WERI-Rb-1 (cell line): ENCODE data around the gene YIPF1.

Source experiments
- DNase-seq: peaks from one replicate; pipeline ENCODE4 v3.0.0-alpha.2; 2020
- H3K27ac ChIP-seq: fragments of 250-450 bp; sonication (Bioruptor Pico); 2 replicates; pipeline ENCODE4 v1.5.1; 2020; ENCODE audit warnings: mild to moderate bottlenecking, moderate library complexity
- H3K27me3 ChIP-seq: fragments of 250-450 bp; sonication (Bioruptor Pico); 2 replicates; pipeline ENCODE4 v1.5.1; 2021; ENCODE audit warnings: mild to moderate bottlenecking, low read depth, moderate library complexity; ENCODE audit not compliant: insufficient read depth, severe bottlenecking
- H3K36me3 ChIP-seq: fragments of 250-450 bp; sonication (Bioruptor Pico); 2 replicates; pipeline ENCODE4 v1.5.1; 2020; ENCODE audit warnings: mild to moderate bottlenecking, moderate library complexity
- H3K4me3 ChIP-seq: 2 replicates; pipeline ENCODE4 v1.5.1; 2011; ENCODE audit warnings: low read depth, mild to moderate bottlenecking, control low read depth, low read length
- H3K9me3 ChIP-seq: fragments of 250-450 bp; sonication (Bioruptor Pico); 2 replicates; pipeline ENCODE4 v1.5.1; 2021; ENCODE audit warnings: mild to moderate bottlenecking, moderate library complexity; ENCODE audit not compliant: severe bottlenecking
- CTCF ChIP-seq: IDR thresholded peaks from 2 replicates; pipeline ENCODE4 v1.5.1; 2011; ENCODE audit warnings: low read depth, mild to moderate bottlenecking, control low read depth, inconsistent platforms, low read length

Gene YIPF1

GRCh38 chr1:53930932-53931331 is 41.3 kb upstream of the YIPF1 start:
- DNase-seq = no peak
- Histone ChIP-seq H3K27ac (no peak overlapping the region), H3K9me3 (peaks cover 8% of the 10 kb centered on the region), H3K27me3 (no peaks in the 10 kb centered on the region), H3K4me3 (no peak overlapping the region), H3K36me3 (peaks cover 39% of the 10 kb centered on the region)
- TF ChIP-seq CTCF = no peak

- Histone ChIP-seq H3K9me3 (peaks cover 4% of the 10 kb centered on the region), H3K4me3 (no peak overlapping the region), H3K27ac (no peak overlapping the region), H3K36me3 (peaks cover 26% of the 10 kb centered on the region), H3K27me3 (no peaks in the 10 kb centered on the region)
- no peak for TF ChIP-seq CTCF
- no peak for DNase-seq
These were observed 39.8 kb upstream of the YIPF1 start for GRCh38 chr1:53929246-53929960.

GRCh38 chr1:53927376-53927881 is 37.8 kb upstream of the YIPF1 start:
- peaks cover 33% of the 10 kb centered on the region for H3K36me3 ChIP-seq
- no peaks in the 10 kb centered on the region for H3K27me3 ChIP-seq
- TF ChIP-seq CTCF = no peak
- H3K27ac ChIP-seq = no peak overlapping the region
- H3K9me3 ChIP-seq = no peaks in the 10 kb centered on the region
- no peak overlapping the region for H3K4me3 ChIP-seq
- DNase-seq = no peak

GRCh38 chr1:53919675-53920066 is 30.1 kb upstream of the YIPF1 start:
- Histone ChIP-seq H3K9me3 (no peaks in the 10 kb centered on the region), H3K27me3 (no peaks in the 10 kb centered on the region), H3K36me3 (peaks cover 35% of the 10 kb centered on the region), H3K4me3 (no peak overlapping the region), H3K27ac (no peak overlapping the region)
- DNase-seq = no peak
- no peak for TF ChIP-seq CTCF

- H3K27me3 ChIP-seq = no peaks in the 10 kb centered on the region
- no peak overlapping the region for H3K27ac ChIP-seq
- TF ChIP-seq CTCF = no peak
These were observed 28.7 kb upstream of the YIPF1 start for GRCh38 chr1:53918343-53918742.

More at GRCh38 chr1:53918343-53918742, 28.7 kb upstream of the YIPF1 start:
- Histone ChIP-seq H3K36me3 (peaks cover 30% of the 10 kb centered on the region), H3K9me3 (no peaks in the 10 kb centered on the region), H3K4me3 (no peak overlapping the region)
- no peak for DNase-seq
